GM19324 (cell line): ENCODE data around the gene GPR45.

Experiments
- ATAC-seq: cut with Tn5 transposase; IDR thresholded peaks from one replicate; pipeline ENCODE4 v1.9.1; 2021; ENCODE audit warnings: mild to moderate bottlenecking, moderate library complexity; ENCODE audit not compliant: unreplicated experiment, low FRiP score

The GPR45 gene

GRCh38 chr2:105252271-105252670, 10.7 kb downstream of the GPR45 start:
- ATAC-seq = no peak

- ATAC-seq = no peak
Observed at GRCh38 chr2:105254531-105255210, 13.1 kb downstream of the GPR45 start.

GRCh38 chr2:105255979-105256378, 14.4 kb downstream of the GPR45 start:
- no peak for ATAC-seq

- no peak for ATAC-seq
Observed at GRCh38 chr2:105256431-105257047, 15.0 kb downstream of the GPR45 start.

- no peak for ATAC-seq
Observed at GRCh38 chr2:105257981-105258380, 16.4 kb downstream of the GPR45 start.

GRCh38 chr2:105258835-105259350, 17.4 kb downstream of the GPR45 start:
- ATAC-seq = no peak

- no peak for ATAC-seq
Observed at GRCh38 chr2:105261061-105261460, 19.5 kb downstream of the GPR45 start.

GRCh38 chr2:105262651-105263091, 21.1 kb downstream of the GPR45 start:
- ATAC-seq = no peak

- ATAC-seq = no peak
Observed at GRCh38 chr2:105269426-105269825, 27.9 kb downstream of the GPR45 start.

GRCh38 chr2:105271393-105272045, 30.0 kb downstream of the GPR45 start:
- ATAC-seq = no peak

GRCh38 chr2:105272176-105272575, 30.6 kb downstream of the GPR45 start:
- no peak for ATAC-seq

- no peak for ATAC-seq
Observed at GRCh38 chr2:105274046-105274445, 32.5 kb downstream of the GPR45 start.

- ATAC-seq = no peak
Observed at GRCh38 chr2:105278654-105279053, 37.1 kb downstream of the GPR45 start.

- ATAC-seq = no peak
Observed at GRCh38 chr2:105279126-105279525, 37.6 kb downstream of the GPR45 start.

- ATAC-seq = no peak
Observed at GRCh38 chr2:105280281-105280680, 38.7 kb downstream of the GPR45 start.

- ATAC-seq = no peak
Observed at GRCh38 chr2:105283532-105283931, 42.0 kb downstream of the GPR45 start.

GRCh38 chr2:105287692-105288091, 46.1 kb downstream of the GPR45 start:
- ATAC-seq = no peak

GRCh38 chr2:105288133-105288532, 46.6 kb downstream of the GPR45 start:
- ATAC-seq = no peak

- no peak for ATAC-seq
Observed at GRCh38 chr2:105290981-105291660, 49.6 kb downstream of the GPR45 start.

- no peak for ATAC-seq
Observed at GRCh38 chr2:105291981-105292380, 50.4 kb downstream of the GPR45 start.
